GM12891 (cell line): ENCODE data around the gene CNIH3.

Source experiments
- POLR2A ChIP-seq: IDR thresholded peaks from 2 replicates; pipeline ENCODE4 v1.6.1; 2011; ENCODE audit warnings: low read depth, low read length, control low read depth
- POLR2AphosphoS5 ChIP-seq: IDR thresholded peaks from 2 replicates; pipeline ENCODE4 v1.6.1; 2011; ENCODE audit warnings: low read depth, low read length, control low read depth
- POU2F2 ChIP-seq: IDR thresholded peaks from 2 replicates; pipeline ENCODE4 v1.6.1; 2011; ENCODE audit warnings: low read depth, mild to moderate bottlenecking, control low read depth, low read length, moderate library complexity
- TAF1 ChIP-seq: IDR thresholded peaks from 2 replicates; pipeline ENCODE4 v1.6.1; 2011; ENCODE audit warnings: low read depth, low read length, control low read depth

- TF ChIP-seq POLR2A, result no peak
- TF ChIP-seq TAF1, result no peak
- TF ChIP-seq POLR2AphosphoS5, result no peak
- TF ChIP-seq POU2F2, result no peak
These were observed 29.1 kb upstream of the CNIH3 start for GRCh38 chr1:224587051-224587450.
